Measurements from ENCODE around the gene EDN2. TPM values are rescaled to one million over a fixed set of nuclear protein-coding genes. Genes with fewer than 3 reads are reported as not detected.

The EDN2 gene
- total RNA-seq, 1 experiment from 2014 or later = 8.9 TPM

GRCh38 chr1:41520951-41521752, 36.7 kb upstream of the EDN2 start:
- in situ Hi-C loops (cut with HindIII; ENCODE audit: low pct_unique_long_range_greater_than_20kb, low sequenced_read_pairs) = no loop called here
- no peak for DNase-seq (ENCODE audit: low read depth)

- no peak for DNase-seq (ENCODE audit: low read depth)
- in situ Hi-C loops (cut with HindIII; ENCODE audit: low pct_unique_long_range_greater_than_20kb, low sequenced_read_pairs) = no loop called here
Measured at GRCh38 chr1:41519667-41520066, 35.2 kb upstream of the EDN2 start.

GRCh38 chr1:41518471-41518870, 34.0 kb upstream of the EDN2 start:
- no peak for DNase-seq (ENCODE audit: low read depth)
- in situ Hi-C loops (cut with HindIII; ENCODE audit: low pct_unique_long_range_greater_than_20kb, low sequenced_read_pairs) = no loop called here

GRCh38 chr1:41517062-41517438, 32.6 kb upstream of the EDN2 start:
- DNase-seq (ENCODE audit: low read depth) = no peak
- in situ Hi-C loops (cut with HindIII; ENCODE audit: low pct_unique_long_range_greater_than_20kb, low sequenced_read_pairs) = no loop called here

- peak; percentile 81 for DNase-seq (ENCODE audit: low read depth)
- in situ Hi-C loops (cut with HindIII; ENCODE audit: low pct_unique_long_range_greater_than_20kb, low sequenced_read_pairs) = no loop called here
Measured at GRCh38 chr1:41516168-41517061, 31.9 kb upstream of the EDN2 start.

- in situ Hi-C loops (cut with HindIII; ENCODE audit: low pct_unique_long_range_greater_than_20kb, low sequenced_read_pairs) = no loop called here
- DNase-seq (ENCODE audit: low read depth) = no peak
Measured at GRCh38 chr1:41515778-41516167, 31.3 kb upstream of the EDN2 start.

GRCh38 chr1:41515131-41515678, 30.7 kb upstream of the EDN2 start:
- in situ Hi-C loops (cut with HindIII; ENCODE audit: low pct_unique_long_range_greater_than_20kb, low sequenced_read_pairs) = no loop called here
- peak; percentile 65 for DNase-seq (ENCODE audit: low read depth)

- in situ Hi-C loops (cut with HindIII; ENCODE audit: low pct_unique_long_range_greater_than_20kb, low sequenced_read_pairs) = no loop called here
- no peak for DNase-seq (ENCODE audit: low read depth)
Measured at GRCh38 chr1:41514381-41514780, 29.9 kb upstream of the EDN2 start.

- in situ Hi-C loops (cut with HindIII; ENCODE audit: low pct_unique_long_range_greater_than_20kb, low sequenced_read_pairs) = no loop called here
- no peak for DNase-seq (ENCODE audit: low read depth)
Measured at GRCh38 chr1:41513383-41513735, 28.9 kb upstream of the EDN2 start.

GRCh38 chr1:41512701-41513382, 28.4 kb upstream of the EDN2 start:
- DNase-seq (ENCODE audit: low read depth) = no peak
- in situ Hi-C loops (cut with HindIII; ENCODE audit: low pct_unique_long_range_greater_than_20kb, low sequenced_read_pairs) = no loop called here

GRCh38 chr1:41511239-41511540, 26.7 kb upstream of the EDN2 start:
- in situ Hi-C loops (cut with HindIII; ENCODE audit: low pct_unique_long_range_greater_than_20kb, low sequenced_read_pairs) = no loop called here
- no peak for DNase-seq (ENCODE audit: low read depth)

- in situ Hi-C loops (cut with HindIII; ENCODE audit: low pct_unique_long_range_greater_than_20kb, low sequenced_read_pairs) = no loop called here
Measured at GRCh38 chr1:41510531-41511238, 26.2 kb upstream of the EDN2 start.

GRCh38 chr1:41509270-41509671, 24.8 kb upstream of the EDN2 start:
- in situ Hi-C loops (cut with HindIII; ENCODE audit: low pct_unique_long_range_greater_than_20kb, low sequenced_read_pairs) = no loop called here
- no peak for DNase-seq (ENCODE audit: low read depth)

More at GRCh38 chr1:41510531-41511238, 26.2 kb upstream of the EDN2 start:
- no peak for DNase-seq (ENCODE audit: low read depth)

- no peak for DNase-seq (ENCODE audit: low read depth)
- in situ Hi-C loops (cut with HindIII; ENCODE audit: low pct_unique_long_range_greater_than_20kb, low sequenced_read_pairs) = no loop called here
Measured at GRCh38 chr1:41508290-41508689, 23.8 kb upstream of the EDN2 start.

GRCh38 chr1:41507836-41508235, 23.4 kb upstream of the EDN2 start:
- in situ Hi-C loops (cut with HindIII; ENCODE audit: low pct_unique_long_range_greater_than_20kb, low sequenced_read_pairs) = no loop called here
- DNase-seq (ENCODE audit: low read depth) = no peak

- in situ Hi-C loops (cut with HindIII; ENCODE audit: low pct_unique_long_range_greater_than_20kb, low sequenced_read_pairs) = no loop called here
- no peak for DNase-seq (ENCODE audit: low read depth)
Measured at GRCh38 chr1:41507110-41507720, 22.7 kb upstream of the EDN2 start.

GRCh38 chr1:41504114-41505035, 19.9 kb upstream of the EDN2 start:
- in situ Hi-C loops (cut with HindIII; ENCODE audit: low pct_unique_long_range_greater_than_20kb, low sequenced_read_pairs) = no loop called here
- peak; percentile 32 for DNase-seq (ENCODE audit: low read depth)
